ENCODE results near the gene MCUB. TPM values are rescaled to one million over a fixed set of nuclear protein-coding genes. Genes with fewer than 3 reads are reported as not detected.

The MCUB gene
- polyA plus RNA-seq, 3 donors, result 2.2 to 20.9 (median 17.6) TPM

DNA sequence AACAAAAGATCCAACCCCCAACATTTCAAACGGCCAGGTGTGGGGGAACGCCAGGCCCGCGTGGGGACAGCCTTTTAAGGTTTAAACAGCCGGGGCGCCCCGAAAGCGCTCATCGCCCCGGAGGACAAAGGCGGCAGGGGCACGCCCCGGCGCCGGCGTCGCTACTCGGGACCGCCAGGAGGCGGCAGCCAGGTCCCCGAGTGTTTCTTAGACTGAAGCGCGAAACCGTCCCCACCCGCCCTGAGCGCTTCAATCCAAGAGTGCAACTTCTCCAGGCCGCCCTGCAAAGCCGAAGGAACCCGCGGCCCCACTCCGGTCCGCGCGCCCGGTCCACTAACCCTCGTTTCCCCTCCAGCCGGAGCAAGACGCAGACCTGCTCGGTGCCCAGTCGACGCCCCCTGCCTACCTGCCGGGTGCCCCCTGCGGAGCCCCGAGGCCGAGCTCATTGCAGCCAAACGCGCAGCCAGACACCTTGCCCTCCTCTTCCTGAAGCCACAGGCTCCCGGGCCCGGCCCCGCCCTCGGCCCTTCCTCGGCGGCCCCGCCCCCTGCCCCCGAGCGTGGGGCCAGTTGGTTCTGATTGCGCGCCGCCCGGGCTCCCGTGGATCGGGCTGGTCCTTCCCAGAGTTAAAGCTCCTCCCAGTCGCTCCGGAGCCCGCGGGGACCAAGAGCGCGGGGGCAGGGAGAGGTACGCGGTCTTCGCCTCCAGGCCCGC, 143.1 kb downstream of the MCUB start, which contains the start of gene CASP6:
CASP6 (minus strand) TSS at position 496 of the 714 bp plus-strand sequence; CDS start at position 446, 50 bp downstream.
- 0 to 1% (median 0%) methylated on average over 51 to 72 of the region's 72 CpGs for WGBS, 3 donors
- H3K27ac ChIP-seq (ENCODE audit: low read depth, low read length), result peak within 1 kb of the TSS; percentile 78

- 2 to 6% (median 6%) methylated on average over 11 of the region's 11 CpGs for WGBS, 3 donors
- H3K27ac ChIP-seq (ENCODE audit: low read depth, low read length), result no peak overlapping the region
These were observed 143.8 kb downstream of the MCUB start for GRCh38 chr4:109703664-109704361.

DNA sequence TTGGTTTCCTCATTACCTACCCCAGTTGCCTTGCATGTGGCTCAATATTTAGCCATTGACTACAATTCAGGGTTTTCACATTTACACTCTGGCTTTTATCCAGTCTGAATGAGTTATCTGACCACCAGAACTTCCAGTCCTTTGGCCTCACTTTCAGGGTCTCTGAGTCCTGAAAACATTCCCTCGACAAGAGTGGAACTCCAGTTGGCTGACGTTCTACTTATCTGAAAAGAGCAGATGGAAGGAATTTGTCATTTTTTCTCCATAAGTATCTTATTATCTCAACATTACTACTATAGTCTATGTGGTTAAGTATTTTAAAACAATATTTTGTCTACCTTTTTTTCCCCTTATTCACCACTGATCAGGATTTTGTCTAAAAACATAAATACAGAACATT, 148.4 kb downstream of the MCUB start:
- no peak overlapping the region for H3K27ac ChIP-seq (ENCODE audit: low read depth, low read length)
- WGBS, 3 donors, result 63 to 74% (median 66%) methylated on average over 2 of the region's 2 CpGs

DNA sequence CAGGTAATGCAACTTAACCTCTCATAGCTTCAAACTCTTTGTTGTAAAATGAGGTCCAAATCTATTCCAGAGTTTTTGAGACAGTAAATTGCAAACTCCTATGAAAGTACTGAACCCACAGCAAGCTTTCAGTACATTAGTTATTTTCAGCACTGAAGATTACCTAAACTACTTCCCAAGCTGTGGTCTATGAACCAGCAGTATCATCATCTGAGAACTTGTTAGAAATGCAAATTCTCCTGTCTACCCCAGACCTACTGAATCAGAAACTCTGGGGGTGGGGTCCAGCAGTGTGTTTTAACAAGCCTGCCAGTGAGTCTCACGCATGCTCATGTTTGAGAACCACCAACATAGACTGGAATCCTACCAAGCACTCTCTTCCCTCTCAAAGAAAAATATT, 148.9 kb downstream of the MCUB start:
- no peak overlapping the region for H3K27ac ChIP-seq (ENCODE audit: low read depth, low read length)
- WGBS, 3 donors, result 94 to 96% (median 94%) methylated on average over 1 of the region's 1 CpG

DNA sequence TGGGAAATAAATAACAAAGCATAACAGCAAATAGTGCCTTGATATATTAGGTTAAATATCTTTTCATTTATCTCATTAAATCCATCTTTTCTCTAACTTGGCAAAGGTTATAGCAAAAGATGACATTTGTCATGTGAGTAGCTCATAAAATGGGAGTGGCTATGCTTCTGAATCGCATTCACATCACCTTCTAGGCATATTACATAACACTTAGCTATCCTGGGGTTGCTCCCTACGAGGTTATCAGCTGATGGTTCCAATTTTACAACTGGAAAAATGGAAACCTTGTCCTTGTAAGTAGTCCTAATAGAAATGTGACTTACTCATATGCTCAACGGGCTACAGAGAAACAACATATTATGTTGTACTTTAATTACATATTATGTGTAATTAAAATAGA, 153.5 kb downstream of the MCUB start:
- H3K27ac ChIP-seq (ENCODE audit: low read depth, low read length), result no peak overlapping the region
- WGBS, 3 donors, result 94 to 95% (median 95%) methylated on average over 3 of the region's 3 CpGs

DNA sequence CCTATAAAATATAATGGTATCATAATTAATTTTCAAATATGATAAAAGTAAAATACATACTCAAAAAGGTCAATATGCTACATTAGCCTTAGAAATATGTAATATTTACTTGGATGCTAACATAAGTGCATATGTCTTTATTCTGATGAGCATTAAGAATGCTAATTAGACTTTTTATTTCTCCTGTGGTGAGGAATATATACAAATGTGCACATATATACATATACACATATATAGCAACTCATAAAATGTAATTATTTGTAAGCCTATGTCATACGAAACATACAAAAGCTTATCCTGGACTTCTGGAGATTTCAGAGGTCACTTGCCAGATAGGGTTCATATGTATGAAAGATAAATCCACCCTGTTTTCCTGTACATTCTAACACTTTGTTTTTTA, 158.7 kb downstream of the MCUB start:
- H3K27ac ChIP-seq (ENCODE audit: low read depth, low read length), result no peak overlapping the region
- 91 to 97% (median 97%) methylated on average over 1 of the region's 1 CpG for WGBS, 3 donors

DNA sequence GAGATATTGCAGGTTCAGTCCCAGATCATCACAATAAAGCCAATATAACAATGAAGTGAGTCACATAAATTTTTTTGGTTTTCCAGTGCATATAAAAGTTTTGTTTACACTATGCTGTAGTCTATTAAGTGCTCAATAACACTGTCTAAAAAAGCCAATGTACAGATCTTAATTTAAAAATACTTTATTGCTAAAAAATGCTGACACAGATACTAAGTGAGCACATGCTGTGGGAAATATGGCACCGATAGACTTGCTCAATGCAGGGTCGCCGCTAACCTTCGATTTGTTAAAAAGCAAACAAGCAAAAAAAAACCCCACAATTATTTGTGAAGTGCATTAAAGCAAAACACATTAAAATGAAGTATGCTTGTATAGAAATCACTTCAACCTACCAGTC, 159.6 kb downstream of the MCUB start:
- 77 to 99% (median 96%) methylated on average over 4 of the region's 4 CpGs for WGBS, 3 donors
- no peak overlapping the region for H3K27ac ChIP-seq (ENCODE audit: low read depth, low read length)

DNA sequence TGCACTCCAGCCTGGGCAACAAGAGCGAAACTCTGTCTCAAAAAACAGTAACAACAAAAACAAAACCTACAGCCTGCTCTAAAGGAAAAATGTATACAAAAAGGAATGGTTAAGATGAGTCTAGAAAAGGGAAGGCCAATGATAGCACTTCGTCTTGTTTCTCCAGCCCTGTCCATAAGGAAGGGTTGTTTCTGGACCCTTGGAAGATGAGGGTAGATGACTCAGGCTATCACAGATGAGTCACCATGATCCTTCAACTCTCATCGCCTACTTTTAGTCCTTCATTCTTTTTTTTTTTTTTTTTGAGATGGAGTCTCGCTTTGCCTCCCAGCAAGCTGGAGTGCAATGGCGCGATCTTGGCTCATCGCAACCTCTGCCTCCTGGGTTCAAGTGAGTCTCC, 161.0 kb downstream of the MCUB start:
- WGBS, 3 donors, result 95 to 99% (median 97%) methylated on average over 7 of the region's 7 CpGs
- H3K27ac ChIP-seq (ENCODE audit: low read depth, low read length), result no peak overlapping the region

- no peak overlapping the region for H3K27ac ChIP-seq (ENCODE audit: low read depth, low read length)
These were observed 162.3 kb downstream of the MCUB start for GRCh38 chr4:109722357-109722756.

DNA sequence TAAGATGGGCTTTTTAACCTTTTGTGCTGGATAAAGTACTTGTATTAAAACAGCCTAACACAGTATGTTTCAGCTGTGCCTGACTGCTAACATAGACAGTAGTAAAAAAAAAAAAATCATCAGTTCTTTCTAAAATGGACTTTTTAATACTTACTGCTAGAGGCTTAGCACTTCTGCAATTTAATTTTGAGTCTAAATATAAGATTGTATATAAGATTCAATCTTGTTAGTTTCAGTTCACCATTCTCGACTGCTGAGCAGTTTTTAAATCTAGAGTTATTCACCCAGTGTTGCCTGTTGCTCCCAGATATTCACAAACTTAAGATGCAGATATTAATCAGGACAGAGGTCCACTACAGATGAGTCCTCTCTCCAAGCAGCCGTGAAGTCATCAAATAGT, 163.1 kb downstream of the MCUB start:
- WGBS, 3 donors, result 85 to 98% (median 95%) methylated on average over 2 of the region's 2 CpGs
- no peak overlapping the region for H3K27ac ChIP-seq (ENCODE audit: low read depth, low read length)

DNA sequence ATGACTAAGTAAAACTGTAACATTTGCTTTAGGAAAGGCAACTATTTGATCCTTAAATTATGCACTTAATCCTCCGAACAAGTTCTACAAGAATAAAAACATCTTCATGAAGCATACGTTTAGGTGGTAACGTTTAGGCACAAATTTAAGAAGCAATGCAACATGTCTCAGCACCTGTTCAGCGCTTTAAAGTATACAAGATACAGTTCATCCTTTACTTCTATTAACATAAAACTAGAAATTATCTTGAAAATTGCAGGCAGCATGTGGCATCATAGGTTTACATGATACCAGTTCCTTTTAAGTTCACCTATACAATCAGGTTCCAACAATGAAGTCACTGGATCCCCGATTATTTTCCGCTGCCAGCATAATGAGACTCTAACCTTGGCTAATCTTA, 168.3 kb downstream of the MCUB start:
- H3K27ac ChIP-seq (ENCODE audit: low read depth, low read length), result no peak overlapping the region
- 26 to 84% (median 83%) methylated on average over 6 of the region's 6 CpGs for WGBS, 3 donors

DNA sequence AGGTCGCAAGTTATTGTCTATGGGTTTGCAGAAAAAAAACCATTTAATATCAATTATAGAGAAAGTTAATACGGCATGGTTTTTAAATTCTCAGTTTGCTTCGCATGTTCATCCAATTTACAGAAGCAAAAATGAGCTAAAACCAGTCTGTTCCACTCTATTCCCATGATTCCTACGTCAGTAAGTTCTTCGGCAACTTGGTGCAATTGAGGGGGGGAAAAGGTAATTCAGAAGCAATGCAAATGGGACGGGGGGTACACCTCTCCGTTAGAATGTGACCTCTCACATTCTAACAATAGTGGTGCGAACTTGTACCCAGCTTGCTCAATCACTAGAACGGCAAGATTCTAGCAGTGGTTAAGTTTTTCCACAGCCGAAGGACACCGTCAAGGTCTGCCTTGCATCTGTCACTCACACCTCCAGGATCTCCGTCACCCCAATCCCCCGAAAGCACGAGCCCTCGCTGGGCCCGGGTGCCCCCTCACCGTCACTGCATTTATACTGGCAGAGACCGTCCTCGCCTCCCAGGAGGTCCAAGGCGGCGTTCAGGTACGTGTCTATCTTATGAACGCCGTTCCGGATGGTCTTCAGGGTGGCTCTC, 169.2 kb downstream of the MCUB start:
- WGBS, 3 donors, result 1 to 2% (median 2%) methylated on average over 25 of the region's 25 CpGs
- no peak overlapping the region for H3K27ac ChIP-seq (ENCODE audit: low read depth, low read length)

- H3K27ac ChIP-seq (ENCODE audit: low read depth, low read length), result no peak within 1 kb of the TSS
- WGBS, 3 donors, result 0 to 1% (median 0%) methylated on average over 56 to 83 of the region's 83 CpGs
These were observed 169.9 kb downstream of the MCUB start, which contains the start of gene PLA2G12A for GRCh38 chr4:109729718-109730618. PLA2G12A (minus strand) TSS chr4:109730070; CDS start chr4:109729809, 261 bp downstream.

- 48 to 57% (median 55%) methylated on average over 21 of the region's 21 CpGs for WGBS, 3 donors
- H3K27ac ChIP-seq (ENCODE audit: low read depth, low read length), result no peak overlapping the region
These were observed 170.8 kb downstream of the MCUB start for GRCh38 chr4:109730619-109731545.

- H3K27ac ChIP-seq (ENCODE audit: low read depth, low read length), result no peak overlapping the region
- 85 to 93% (median 90%) methylated on average over 5 of the region's 5 CpGs for WGBS, 3 donors
These were observed 173.7 kb downstream of the MCUB start for GRCh38 chr4:109733728-109734127.

- WGBS, 3 donors, result 29 to 79% (median 75%) methylated on average over 7 of the region's 7 CpGs
- H3K27ac ChIP-seq (ENCODE audit: low read depth, low read length), result no peak overlapping the region
These were observed 175.7 kb downstream of the MCUB start for GRCh38 chr4:109735566-109736365.
